GM19452 (cell line): ENCODE data around the gene LRCH2.

ENCODE experiments used
- ATAC-seq: cut with Tn5 transposase; IDR thresholded peaks from one replicate; pipeline ENCODE4 v1.9.1; 2021; ENCODE audit not compliant: unreplicated experiment

LRCH2 gene

GRCh38 chrX:115067812-115068211 lies 166.1 kb downstream of the LRCH2 start:
- ATAC-seq: no peak

- no peak for ATAC-seq
Measured at GRCh38 chrX:115065304-115065703, 168.6 kb downstream of the LRCH2 start.
